ENCODE measurements around the gene LPIN3. TPM values are rescaled to one million over a fixed set of nuclear protein-coding genes. Genes with fewer than 3 reads are reported as not detected.

LPIN3 gene
- total and polyA plus RNA-seq, 2 donors (not counting 3 experiments of a cell fraction or from before 2014, with no cell fraction given), result 2.1 to 3.0 TPM

DNA sequence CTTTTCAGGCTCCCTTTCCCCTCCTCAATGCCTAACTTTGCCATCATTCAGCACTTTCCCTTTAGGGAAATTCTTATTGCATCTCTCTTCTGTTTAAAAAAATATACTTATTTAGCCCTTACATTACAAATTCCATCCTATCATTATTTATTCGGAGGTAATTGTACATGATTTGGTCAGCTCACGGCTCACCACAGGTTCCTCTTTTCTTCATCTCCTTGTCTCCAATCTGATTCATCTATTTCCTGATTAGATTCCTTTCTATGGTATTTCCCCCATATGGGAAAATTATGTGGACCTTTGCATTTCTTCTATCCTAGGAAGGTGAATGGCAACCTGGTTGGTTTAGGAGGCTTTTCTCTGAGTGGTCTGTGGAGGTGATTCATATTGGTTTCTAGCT, 38.9 kb downstream of the LPIN3 start:
- no peaks in the 10 kb centered on the region for H4K20me1 ChIP-seq (replicated peaks; ENCODE audit: control insufficient read depth, extremely low read depth, insufficient read depth, low read length)
- no peaks in the 10 kb centered on the region for H3K9me1 ChIP-seq (replicated peaks; ENCODE audit: control insufficient read depth, extremely low read depth, insufficient read depth, low read length)
- no peaks in the 10 kb centered on the region for H3K79me2 ChIP-seq (ENCODE audit: control insufficient read depth, insufficient read depth, low read length)
- dilution Hi-C loops (cut with MboI; ENCODE audit: extremely low pct_ligation_motif_present, low sequenced_read_pairs), result no loop called here
- H3K27ac ChIP-seq (ENCODE audit: insufficient read depth, low read depth, low read length), result no peak overlapping the region
- no TSS peak for BruUV-seq (replicated peaks)
- no peak for DNase-seq (ENCODE audit: low read depth, low spot score)
- no peaks in the 10 kb centered on the region for H3K36me3 ChIP-seq (ENCODE audit: control insufficient read depth in 2 of 2, extremely low read depth in 1 of 2, insufficient read depth in 2 of 2, low read length in 2 of 2)
- no peaks in the 10 kb centered on the region for H3K9me3 ChIP-seq (replicated peaks; ENCODE audit: control insufficient read depth, insufficient read depth, low read length)
- TF ChIP-seq JUN (IDR thresholded peaks at IDR 0.05; ENCODE audit: borderline replicate concordance, insufficient read depth, insufficient read length, low read depth) (no peak), FOS (IDR thresholded peaks at IDR 0.05; ENCODE audit: borderline replicate concordance, insufficient read depth, low read length) (no peak), GATA2 (IDR thresholded peaks at IDR 0.05; ENCODE audit: insufficient read depth, insufficient read length, low read depth, low read length) (no peak), POLR2A (IDR thresholded peaks at IDR 0.05; ENCODE audit: low read depth, low read length) (no peak), POLR2AphosphoS5 (IDR thresholded peaks at IDR 0.05; ENCODE audit: insufficient read depth, low read depth, low read length) (no peak)
- TF ChIP-seq, protein P1, sequence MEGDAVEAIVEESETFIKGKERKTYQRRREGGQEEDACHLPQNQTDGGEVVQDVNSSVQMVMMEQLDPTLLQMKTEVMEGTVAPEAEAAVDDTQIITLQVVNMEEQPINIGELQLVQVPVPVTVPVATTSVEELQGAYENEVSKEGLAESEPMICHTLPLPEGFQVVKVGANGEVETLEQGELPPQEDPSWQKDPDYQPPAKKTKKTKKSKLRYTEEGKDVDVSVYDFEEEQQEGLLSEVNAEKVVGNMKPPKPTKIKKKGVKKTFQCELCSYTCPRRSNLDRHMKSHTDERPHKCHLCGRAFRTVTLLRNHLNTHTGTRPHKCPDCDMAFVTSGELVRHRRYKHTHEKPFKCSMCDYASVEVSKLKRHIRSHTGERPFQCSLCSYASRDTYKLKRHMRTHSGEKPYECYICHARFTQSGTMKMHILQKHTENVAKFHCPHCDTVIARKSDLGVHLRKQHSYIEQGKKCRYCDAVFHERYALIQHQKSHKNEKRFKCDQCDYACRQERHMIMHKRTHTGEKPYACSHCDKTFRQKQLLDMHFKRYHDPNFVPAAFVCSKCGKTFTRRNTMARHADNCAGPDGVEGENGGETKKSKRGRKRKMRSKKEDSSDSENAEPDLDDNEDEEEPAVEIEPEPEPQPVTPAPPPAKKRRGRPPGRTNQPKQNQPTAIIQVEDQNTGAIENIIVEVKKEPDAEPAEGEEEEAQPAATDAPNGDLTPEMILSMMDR (IDR thresholded peaks at IDR 0.05; ENCODE audit: extremely low read depth in 1 of 2, insufficient read depth in 1 of 2, low read depth in 1 of 2, low read length in 2 of 2), result no peak
- POLR2A ChIA-PET, result no interaction called here
- CTCF ChIA-PET, result interaction anchor here (0.6 kb wide), 1 partner anchor 21 kb away, joined by 4 read pairs; no protein-coding TSS in a partner anchor
- H2AFZ ChIP-seq (ENCODE audit: low read depth, low read length), result no peak overlapping the region
- no peak overlapping the region for H3K4me3 ChIP-seq (replicated peaks in 1 of 3; ENCODE audit: insufficient read depth in 1 of 3, low read depth in 1 of 3, low read length in 3 of 3)
- H3K9ac ChIP-seq (replicated peaks; ENCODE audit: extremely low read depth, insufficient read depth, low read length), result no peak overlapping the region
- H3K27me3 ChIP-seq (ENCODE audit: control insufficient read depth in 2 of 2, insufficient read depth in 2 of 2, low read length in 2 of 2), result peaks cover 2 to 6% of the 10 kb centered on the region in 2 experiments
- no peaks in the 10 kb centered on the region for H3K4me1 ChIP-seq (ENCODE audit: control insufficient read depth, extremely low read depth, insufficient read depth, low read length)
- FAIRE-seq, result no peak
- no peak overlapping the region for H3K4me2 ChIP-seq (ENCODE audit: insufficient read depth, low read length)
- intact Hi-C loops (cut with micrococcal nuclease), result no loop called here
